GM10248 (cell line): ENCODE measurements around the gene CHI3L2.

Source experiments
- CTCF ChIA-PET: fragments of 300-600 bp; sonication (Branson Sonifier 250); formaldehyde crosslinking; extraction: SDS; loops from one replicate; lab custom pipeline; 2021; ENCODE audit warnings: antibody characterized with exemption; lab: Yijun Ruan, JAX
- POLR2A ChIA-PET: fragments of 350-650 bp; sonication (Branson Sonifier 250); formaldehyde crosslinking; extraction: SDS; loops from one replicate; lab custom pipeline; 2020; ENCODE audit warnings: antibody characterized with exemption; lab: Yijun Ruan, JAX
- DNase-seq: peaks from one replicate; pipeline ENCODE4 v3.0.0; 2012; ENCODE audit errors: extremely low spot score
- CTCF ChIP-seq: IDR thresholded peaks from 2 replicates; pipeline ENCODE4 v1.5.1; 2012; ENCODE audit warnings: mild to moderate bottlenecking, low read depth; ENCODE audit errors: extremely low read depth, missing control alignments, control extremely low read depth

The CHI3L2 gene

DNA sequence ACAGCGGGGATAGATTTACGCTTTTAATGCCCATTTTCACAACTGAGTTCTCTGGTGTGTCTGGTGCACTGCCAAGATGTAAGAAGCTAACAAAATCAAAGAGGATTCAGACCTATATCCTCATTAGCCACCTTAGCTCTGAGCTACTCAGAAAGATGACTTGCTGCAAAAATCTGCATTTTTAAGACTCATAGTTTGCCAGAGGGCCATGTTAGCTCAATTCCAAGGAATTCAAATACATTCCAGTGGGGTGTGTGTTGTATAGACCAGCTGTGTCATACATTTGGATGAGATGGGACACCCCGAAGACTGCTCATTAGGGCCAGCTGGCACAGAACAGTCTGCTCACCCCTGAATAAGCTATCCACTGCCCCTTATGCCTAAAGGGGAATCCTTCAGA, 36.0 kb upstream of the CHI3L2 start:
- no peak for DNase-seq
- POLR2A ChIA-PET = interaction anchor here (1.0 kb wide), 1 partner anchor 12 kb away, joined by 3 read pairs; no protein-coding TSS in a partner anchor
- CTCF ChIA-PET = interaction anchor here (0.8 to 12.7 kb wide), 10 partner anchors 9 to 578 kb away, joined by 3 to 158 read pairs (median 4); no protein-coding TSS in a partner anchor
- TF ChIP-seq CTCF = no peak

- DNase-seq = no peak
- ChIA-PET CTCF (interaction anchor here (0.8 to 12.7 kb wide), 11 partner anchors 9 to 577 kb away, joined by 3 to 158 read pairs (median 4); no protein-coding TSS in a partner anchor), POLR2A (interaction anchor here (1.0 kb wide), 1 partner anchor 12 kb away, joined by 3 read pairs; no protein-coding TSS in a partner anchor)
- TF ChIP-seq CTCF = no peak
Observed at GRCh38 chr1:111192074-111192473, 35.4 kb upstream of the CHI3L2 start.

DNA sequence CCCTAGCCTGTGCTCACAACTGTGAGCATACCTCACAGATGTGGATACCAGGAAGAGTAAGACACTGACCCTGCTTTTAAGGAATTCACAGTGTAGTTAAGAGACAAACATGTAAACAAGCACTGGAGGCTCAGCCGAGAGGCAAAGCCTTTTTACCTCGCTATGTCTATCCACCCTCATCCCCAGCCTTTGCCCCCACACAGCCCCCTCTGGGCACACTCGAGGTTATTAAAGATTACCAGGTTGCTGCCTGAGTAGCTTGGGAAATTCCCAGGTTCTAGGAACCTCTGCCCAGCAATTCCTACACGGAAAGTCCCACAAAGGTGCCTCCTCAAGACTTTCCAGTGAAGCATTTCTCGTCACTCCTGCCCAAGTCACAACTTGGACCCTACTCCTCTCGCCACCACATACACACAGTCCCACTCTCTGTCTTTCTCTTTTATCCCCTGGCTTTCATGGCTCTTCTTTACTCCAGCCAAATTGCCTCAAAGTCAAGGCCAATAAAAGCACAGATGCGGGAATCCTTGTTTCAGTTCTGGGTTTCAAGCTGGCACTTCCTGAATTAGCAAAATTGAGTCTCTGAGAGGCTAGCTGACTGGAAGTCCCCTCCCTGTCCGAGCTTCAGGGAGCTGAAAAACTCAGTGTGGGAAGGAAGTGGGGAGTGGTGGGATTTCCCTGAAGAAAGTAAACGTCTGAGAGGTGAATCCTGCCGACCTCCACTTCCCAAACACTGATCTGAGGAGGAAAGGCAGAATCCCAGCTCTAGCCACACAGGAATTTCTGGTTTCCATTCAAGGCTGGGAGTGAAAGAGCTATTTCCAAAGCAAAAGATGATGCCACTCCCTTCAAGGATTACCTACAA, 34.6 kb upstream of the CHI3L2 start:
- DNase-seq = no peak
- TF ChIP-seq CTCF = no peak
- ChIA-PET POLR2A (no interaction called here), CTCF (interaction anchor here (0.9 to 12.7 kb wide), 4 partner anchors 10 to 546 kb away, joined by 3 to 158 read pairs (median 9); partner anchors contain the start of gene INKA2)

DNA sequence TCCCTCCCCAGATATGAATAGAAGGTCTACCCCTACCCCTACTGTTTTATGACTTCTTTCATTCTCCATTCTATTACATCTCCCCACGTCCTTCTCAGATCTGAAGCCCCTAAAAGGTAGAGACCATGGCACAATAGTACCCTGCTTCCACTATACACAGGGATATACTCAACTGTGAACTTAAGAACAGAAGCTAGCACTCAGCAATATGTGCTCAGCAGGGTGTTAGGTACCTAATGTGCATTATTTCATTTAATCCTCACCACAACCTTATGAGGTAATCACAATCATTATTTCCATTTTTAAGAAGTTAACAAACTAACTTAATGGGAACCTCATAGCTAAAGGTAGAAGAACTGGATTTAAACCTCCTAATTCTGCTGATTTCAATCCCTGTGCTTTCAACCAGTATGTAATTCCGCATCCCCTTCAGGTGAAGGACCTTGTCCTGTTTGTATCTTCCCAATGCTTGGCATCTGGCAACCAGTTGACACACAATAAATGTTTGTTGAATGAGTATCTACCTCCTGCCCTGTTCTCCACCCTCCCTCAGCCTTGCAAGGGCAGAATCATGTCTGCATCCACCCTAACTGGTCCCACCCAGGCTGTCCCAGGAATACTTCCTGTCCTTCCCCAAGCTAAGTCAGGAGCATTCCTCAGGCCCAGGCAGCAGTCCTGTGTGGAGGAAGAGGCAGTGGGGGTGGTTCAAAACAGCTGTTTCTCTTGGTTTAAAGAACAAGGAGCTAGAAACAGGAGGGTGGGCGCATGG, 33.6 kb upstream of the CHI3L2 start:
- POLR2A ChIA-PET = no interaction called here
- CTCF ChIA-PET = interaction anchor here (1.4 to 12.7 kb wide), 2 partner anchors 25 to 138 kb away, joined by 4 to 158 read pairs; no protein-coding TSS in a partner anchor
- no peak for TF ChIP-seq CTCF
- no peak for DNase-seq

DNA sequence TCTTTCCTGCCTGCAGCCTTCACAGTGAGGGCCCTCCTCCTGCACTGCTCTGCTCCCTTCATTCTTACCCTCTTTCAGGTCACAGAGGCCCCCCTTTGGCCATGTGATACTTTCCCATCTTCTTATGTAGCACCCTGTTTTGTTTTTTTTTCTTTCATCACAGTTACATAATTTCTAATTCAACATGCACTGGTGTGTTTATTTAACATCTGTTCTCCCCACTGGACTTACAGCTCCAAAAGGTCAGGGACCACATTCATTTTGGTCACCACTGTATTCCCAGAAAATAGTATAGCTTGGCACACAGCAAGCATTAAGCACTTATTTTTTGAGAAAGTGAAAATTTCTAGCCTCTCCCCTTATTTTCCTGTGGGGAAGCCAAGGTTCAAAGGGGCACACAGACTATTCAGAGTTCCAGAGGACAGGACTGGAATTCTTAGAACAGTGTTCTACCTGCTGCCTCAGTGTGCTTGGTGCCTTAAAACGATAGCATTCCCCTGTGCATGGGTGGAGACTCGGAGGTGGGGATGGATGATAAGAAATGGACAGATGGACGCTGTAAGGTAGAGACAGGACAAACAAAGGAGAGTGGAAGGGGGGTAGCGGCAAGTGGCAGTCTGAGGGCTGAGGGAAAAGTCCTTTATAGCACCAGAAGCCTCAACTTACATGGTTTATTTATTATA, 32.4 kb upstream of the CHI3L2 start:
- POLR2A ChIA-PET = no interaction called here
- CTCF ChIA-PET = interaction anchor here (0.9 to 12.7 kb wide), 5 partner anchors 8 to 164 kb away, joined by 3 to 158 read pairs (median 5); no protein-coding TSS in a partner anchor
- TF ChIP-seq CTCF = no peak
- no peak for DNase-seq

DNA sequence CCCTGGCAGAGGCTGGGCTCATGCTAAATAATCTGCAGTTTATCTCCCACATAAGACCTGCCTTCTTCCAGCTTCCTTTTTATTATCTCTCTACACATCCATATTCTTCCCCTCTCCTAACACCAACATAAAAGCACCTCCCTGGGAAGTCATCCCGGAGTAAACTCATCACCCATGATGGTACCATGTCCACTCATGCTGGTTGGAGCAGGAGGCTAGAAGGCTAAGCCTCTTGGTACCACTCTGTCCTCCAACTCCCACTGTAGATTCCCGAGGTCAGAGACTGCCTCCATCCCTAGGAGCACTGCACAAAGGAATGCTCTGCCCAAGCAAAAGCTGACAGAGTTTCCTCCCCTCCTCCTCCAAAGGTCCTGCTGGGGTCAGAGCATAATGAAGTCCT, 31.3 kb upstream of the CHI3L2 start:
- no peak for DNase-seq
- ChIA-PET CTCF (interaction anchor here (0.9 to 12.7 kb wide), 6 partner anchors 9 to 165 kb away, joined by 3 to 158 read pairs (median 4); no protein-coding TSS in a partner anchor), POLR2A (no interaction called here)
- TF ChIP-seq CTCF = no peak
